ENCODE data around the gene SPRY2.
"Not testable (repeated sequence)": the region's sequence is repeated elsewhere in the genome, so short reads cannot be mapped to it uniquely, and the experiment has no call there.

Gene SPRY2

DNA sequence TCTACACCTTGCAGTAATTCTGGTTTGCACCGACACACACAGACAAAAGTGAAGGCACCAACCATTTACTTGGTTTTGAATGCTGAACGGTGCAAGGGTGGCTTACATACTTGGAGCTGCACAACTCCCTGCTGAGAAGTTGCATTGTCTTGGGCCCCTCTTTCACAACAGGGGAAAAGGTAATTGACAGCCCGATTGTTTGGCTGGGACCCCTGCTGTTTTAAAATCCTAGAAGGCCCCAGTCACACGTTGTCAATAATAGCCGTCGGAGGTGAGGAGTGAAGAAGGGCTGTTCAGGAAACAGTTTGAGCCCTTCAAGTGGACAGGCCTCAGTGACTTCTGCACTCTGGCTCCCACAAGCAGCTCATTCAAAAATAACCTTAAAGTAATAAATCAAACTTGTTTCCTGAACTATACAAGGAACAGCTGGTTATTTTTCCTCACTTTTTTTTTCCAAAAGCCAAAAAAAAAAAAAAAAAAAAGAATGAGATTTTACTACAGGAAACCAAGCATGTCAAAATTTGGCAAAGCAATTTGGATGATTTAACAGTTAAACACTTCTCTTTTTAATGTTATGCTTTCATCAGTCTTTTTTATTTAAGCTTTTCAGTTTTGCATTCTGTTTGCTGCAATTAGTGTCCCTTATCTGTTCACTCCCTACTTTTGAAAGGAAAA, 19.0 kb upstream of the SPRY2 start (continued):
- TF ChIP-seq, protein P1, sequence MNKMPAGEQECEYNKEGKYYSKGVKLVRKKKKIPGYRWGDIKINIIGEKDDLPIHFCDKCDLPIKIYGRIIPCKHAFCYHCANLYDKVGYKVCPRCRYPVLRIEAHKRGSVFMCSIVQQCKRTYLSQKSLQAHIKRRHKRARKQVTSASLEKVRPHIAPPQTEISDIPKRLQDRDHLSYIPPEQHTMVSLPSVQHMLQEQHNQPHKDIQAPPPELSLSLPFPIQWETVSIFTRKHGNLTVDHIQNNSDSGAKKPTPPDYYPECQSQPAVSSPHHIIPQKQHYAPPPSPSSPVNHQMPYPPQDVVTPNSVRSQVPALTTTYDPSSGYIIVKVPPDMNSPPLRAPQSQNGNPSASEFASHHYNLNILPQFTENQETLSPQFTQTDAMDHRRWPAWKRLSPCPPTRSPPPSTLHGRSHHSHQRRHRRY (tag by site-specific recombination; IDR thresholded peaks at IDR 0.05) = no peak
- peak; percentile 48; the same call in 1 of the 2 replicates for TF ChIP-seq ZNF24 (tag by site-specific recombination; IDR thresholded peaks at IDR 0.05)
- no peak for TF ChIP-seq ZNF184 (tag by site-specific recombination; IDR thresholded peaks at IDR 0.05)
- TF ChIP-seq SP7 (tag by site-specific recombination; IDR thresholded peaks at IDR 0.05) = peak; percentile 69
- peak; percentile 21; the same call in 1 of the 2 replicates for TF ChIP-seq ZNF561 (tag by site-specific recombination; IDR thresholded peaks at IDR 0.05; ENCODE audit: borderline replicate concordance)
- no peak for TF ChIP-seq ZNF175 (tag by site-specific recombination; IDR thresholded peaks at IDR 0.05)
- no peak for TF ChIP-seq ZNF391 (tag by site-specific recombination; IDR thresholded peaks at IDR 0.05; ENCODE audit: borderline replicate concordance, low read depth)
- TF ChIP-seq BCL11B (tag by site-specific recombination; IDR thresholded peaks at IDR 0.05; ENCODE audit: low read depth) = 0 out of 2 replicates have a peak, but pooled peaks have one; percentile 46
- TF ChIP-seq, protein P2, sequence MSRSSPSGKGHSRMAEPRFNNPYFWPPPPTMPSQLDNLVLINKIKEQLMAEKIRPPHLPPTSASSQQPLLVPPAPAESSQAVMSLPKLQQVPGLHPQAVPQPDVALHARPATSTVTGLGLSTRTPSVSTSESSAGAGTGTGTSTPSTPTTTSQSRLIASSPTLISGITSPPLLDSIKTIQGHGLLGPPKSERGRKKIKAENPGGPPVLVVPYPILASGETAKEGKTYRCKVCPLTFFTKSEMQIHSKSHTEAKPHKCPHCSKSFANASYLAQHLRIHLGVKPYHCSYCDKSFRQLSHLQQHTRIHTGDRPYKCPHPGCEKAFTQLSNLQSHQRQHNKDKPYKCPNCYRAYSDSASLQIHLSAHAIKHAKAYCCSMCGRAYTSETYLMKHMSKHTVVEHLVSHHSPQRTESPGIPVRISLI (tag by site-specific recombination; IDR thresholded peaks at IDR 0.05) = peak; percentile 87
- TF ChIP-seq ZBTB8A (tag by site-specific recombination; IDR thresholded peaks at IDR 0.05) = peak; percentile 36; the same call in 1 of the 2 replicates
- TF ChIP-seq ZNF223 (tag by site-specific recombination; IDR thresholded peaks at IDR 0.05) = no peak
- TF ChIP-seq, protein P3, sequence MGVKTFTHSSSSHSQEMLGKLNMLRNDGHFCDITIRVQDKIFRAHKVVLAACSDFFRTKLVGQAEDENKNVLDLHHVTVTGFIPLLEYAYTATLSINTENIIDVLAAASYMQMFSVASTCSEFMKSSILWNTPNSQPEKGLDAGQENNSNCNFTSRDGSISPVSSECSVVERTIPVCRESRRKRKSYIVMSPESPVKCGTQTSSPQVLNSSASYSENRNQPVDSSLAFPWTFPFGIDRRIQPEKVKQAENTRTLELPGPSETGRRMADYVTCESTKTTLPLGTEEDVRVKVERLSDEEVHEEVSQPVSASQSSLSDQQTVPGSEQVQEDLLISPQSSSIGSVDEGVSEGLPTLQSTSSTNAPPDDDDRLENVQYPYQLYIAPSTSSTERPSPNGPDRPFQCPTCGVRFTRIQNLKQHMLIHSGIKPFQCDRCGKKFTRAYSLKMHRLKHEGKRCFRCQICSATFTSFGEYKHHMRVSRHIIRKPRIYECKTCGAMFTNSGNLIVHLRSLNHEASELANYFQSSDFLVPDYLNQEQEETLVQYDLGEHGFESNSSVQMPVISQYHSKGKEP (tag by site-specific recombination; IDR thresholded peaks at IDR 0.05) = peak; percentile 56; the same call in 1 of the 2 replicates

GRCh38 chr13:80359414-80359777, 18.5 kb upstream of the SPRY2 start:
- Histone ChIP-seq H3K4me1 (ENCODE audit: control insufficient read depth, insufficient read depth, low read length) (no peaks in the 10 kb centered on the region), H3K27ac (ENCODE audit: extremely low read depth, low read depth, low read length) (no peak overlapping the region; the same call in 1 of the 2 replicates), H3K4me3 (ENCODE audit: low read depth, low read length) (no peak overlapping the region), H3K9me3 (ENCODE audit: control insufficient read depth, insufficient read depth, low read depth, low read length) (no peaks in the 10 kb centered on the region), H3K36me3 (ENCODE audit: control insufficient read depth in 2 of 2, insufficient read depth in 1 of 2, low read length in 2 of 2) (no peaks in the 10 kb centered on the region)
- ChIA-PET POLR2A (interaction anchor here (0.6 to 1.4 kb wide), 2 partner anchors 16 to 18 kb away, joined by 3 to 6 read pairs; no protein-coding TSS in a partner anchor), CTCF (interaction anchor here (0.5 to 1.1 kb wide), 5 partner anchors 12 to 588 kb away, joined by 3 to 5 read pairs (median 4); no protein-coding TSS in a partner anchor)
- no peak for TF ChIP-seq ZNF521 (tag by site-specific recombination; IDR thresholded peaks at IDR 0.05)
- peak; percentile 77; the same call in 1 of the 2 replicates for TF ChIP-seq TRIM28 (IDR thresholded peaks at IDR 0.05; ENCODE audit: borderline replicate concordance, low read length)

DNA sequence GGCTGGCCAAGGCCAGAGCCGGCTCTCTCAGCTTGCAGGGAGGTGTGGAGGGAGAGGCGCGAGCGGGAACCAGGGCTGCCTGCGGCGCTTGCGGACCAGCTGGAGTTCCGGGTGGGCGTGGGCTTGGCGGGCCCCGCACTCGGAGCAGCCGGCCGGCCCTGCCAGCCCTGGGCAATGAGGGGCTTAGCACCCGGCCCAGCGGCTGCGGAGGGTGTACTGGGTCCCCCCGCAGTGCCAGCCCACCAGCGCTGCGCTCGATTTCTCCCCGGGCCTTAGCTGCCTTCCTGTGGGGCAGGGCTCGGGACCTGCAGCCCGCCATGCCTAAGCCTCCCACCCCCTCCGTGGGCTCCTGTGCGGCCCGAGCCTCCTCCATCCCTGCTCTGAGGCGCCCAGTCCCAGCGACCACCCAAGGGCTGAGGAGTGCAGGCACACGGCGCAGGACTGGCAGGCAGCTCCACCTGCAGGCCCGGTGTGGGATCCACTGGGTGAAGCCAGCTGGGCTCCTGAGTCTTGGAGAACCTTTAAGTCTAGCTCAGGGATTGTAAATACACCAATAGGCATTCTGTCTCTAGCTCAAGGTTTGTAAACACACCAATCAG, 14.7 kb upstream of the SPRY2 start:
- H3K36me3 ChIP-seq (ENCODE audit: control insufficient read depth in 2 of 2, insufficient read depth in 1 of 2, low read length in 2 of 2); H3K4me3 ChIP-seq (ENCODE audit: low read depth, low read length); H3K9me3 ChIP-seq (ENCODE audit: control insufficient read depth, insufficient read depth, low read depth, low read length); H3K27ac ChIP-seq (ENCODE audit: extremely low read depth, low read depth, low read length); H3K4me1 ChIP-seq (ENCODE audit: control insufficient read depth, insufficient read depth, low read length); POLR2A ChIA-PET: not testable (repeated sequence)
- CTCF ChIA-PET = interaction anchor here (0.7 to 2.4 kb wide), 3 partner anchors 12 to 599 kb away, joined by 3 to 7 read pairs (median 3); no protein-coding TSS in a partner anchor

DNA sequence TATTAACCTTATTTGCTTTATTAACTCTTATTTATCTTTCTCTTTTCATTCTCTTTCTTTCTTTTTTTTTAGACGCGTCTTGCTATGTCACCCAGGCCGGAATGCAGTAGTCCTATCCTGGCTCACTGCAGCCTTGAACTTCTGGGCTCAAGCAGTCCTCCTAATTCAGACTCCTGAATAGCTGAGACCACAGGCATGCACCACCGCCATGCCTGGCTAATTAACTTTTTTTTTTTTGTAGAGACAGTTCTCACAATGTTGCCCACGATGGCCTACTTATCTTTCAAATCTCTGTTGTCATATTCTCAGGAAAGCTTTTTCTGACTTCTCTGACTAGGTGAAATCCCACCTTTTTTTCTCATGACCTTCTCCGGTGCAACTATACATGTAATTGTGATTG, 7.8 kb upstream of the SPRY2 start:
- Histone ChIP-seq H3K9me3 (ENCODE audit: control insufficient read depth, insufficient read depth, low read depth, low read length) (no peaks in the 10 kb centered on the region), H3K36me3 (ENCODE audit: control insufficient read depth in 2 of 2, insufficient read depth in 1 of 2, low read length in 2 of 2) (no peaks in the 10 kb centered on the region), H3K4me3 (ENCODE audit: low read depth, low read length) (no peak overlapping the region), H3K27ac (ENCODE audit: extremely low read depth, low read depth, low read length) (no peak overlapping the region), H3K4me1 (ENCODE audit: control insufficient read depth, insufficient read depth, low read length) (no peaks in the 10 kb centered on the region)
- TF ChIP-seq ZBTB1 (tag by site-specific recombination; IDR thresholded peaks at IDR 0.05) = no peak
- no peak for TF ChIP-seq ZNF791 (tag by site-specific recombination; IDR thresholded peaks at IDR 0.05)
- ChIA-PET CTCF (interaction anchor here (0.6 kb wide), 1 partner anchor 66 kb away, joined by 3 read pairs; no protein-coding TSS in a partner anchor), POLR2A (no interaction called here)
